ENCODE results near the gene BRIP1. TPM values are rescaled to one million over a fixed set of nuclear protein-coding genes. Genes with fewer than 3 reads are reported as not detected.

Gene BRIP1
- total RNA-seq, 1 experiment from 2014 or later: 13.8 TPM

DNA sequence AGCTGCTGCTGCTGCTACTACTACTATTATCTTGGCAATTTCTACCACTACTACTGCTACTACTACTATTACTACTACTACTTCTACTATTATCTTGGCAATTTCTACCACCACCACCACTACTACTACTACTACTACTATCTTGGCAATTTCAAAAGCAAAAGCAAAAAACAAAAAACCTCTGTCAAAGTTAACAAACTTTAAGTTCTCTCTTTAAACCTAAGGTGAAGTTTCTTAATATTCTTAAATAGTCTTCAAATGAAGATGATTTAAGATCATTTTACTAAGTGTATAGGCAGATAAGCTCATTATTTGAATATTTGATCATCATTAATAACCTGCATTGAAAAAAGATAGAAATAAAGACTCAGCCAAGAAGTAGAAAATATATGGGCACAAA lies 118.5 kb downstream of the BRIP1 start (continued):
- no peak for TF ChIP-seq CBFB (CRISPR knock-in tag; IDR thresholded peaks at IDR 0.05; ENCODE audit: low read depth)
- TF ChIP-seq, protein P1, sequence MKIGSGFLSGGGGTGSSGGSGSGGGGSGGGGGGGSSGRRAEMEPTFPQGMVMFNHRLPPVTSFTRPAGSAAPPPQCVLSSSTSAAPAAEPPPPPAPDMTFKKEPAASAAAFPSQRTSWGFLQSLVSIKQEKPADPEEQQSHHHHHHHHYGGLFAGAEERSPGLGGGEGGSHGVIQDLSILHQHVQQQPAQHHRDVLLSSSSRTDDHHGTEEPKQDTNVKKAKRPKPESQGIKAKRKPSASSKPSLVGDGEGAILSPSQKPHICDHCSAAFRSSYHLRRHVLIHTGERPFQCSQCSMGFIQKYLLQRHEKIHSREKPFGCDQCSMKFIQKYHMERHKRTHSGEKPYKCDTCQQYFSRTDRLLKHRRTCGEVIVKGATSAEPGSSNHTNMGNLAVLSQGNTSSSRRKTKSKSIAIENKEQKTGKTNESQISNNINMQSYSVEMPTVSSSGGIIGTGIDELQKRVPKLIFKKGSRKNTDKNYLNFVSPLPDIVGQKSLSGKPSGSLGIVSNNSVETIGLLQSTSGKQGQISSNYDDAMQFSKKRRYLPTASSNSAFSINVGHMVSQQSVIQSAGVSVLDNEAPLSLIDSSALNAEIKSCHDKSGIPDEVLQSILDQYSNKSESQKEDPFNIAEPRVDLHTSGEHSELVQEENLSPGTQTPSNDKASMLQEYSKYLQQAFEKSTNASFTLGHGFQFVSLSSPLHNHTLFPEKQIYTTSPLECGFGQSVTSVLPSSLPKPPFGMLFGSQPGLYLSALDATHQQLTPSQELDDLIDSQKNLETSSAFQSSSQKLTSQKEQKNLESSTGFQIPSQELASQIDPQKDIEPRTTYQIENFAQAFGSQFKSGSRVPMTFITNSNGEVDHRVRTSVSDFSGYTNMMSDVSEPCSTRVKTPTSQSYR (CRISPR knock-in tag; IDR thresholded peaks at IDR 0.05): no peak
- no peak for TF ChIP-seq FOXK1 (CRISPR knock-in tag; IDR thresholded peaks at IDR 0.05)

DNA sequence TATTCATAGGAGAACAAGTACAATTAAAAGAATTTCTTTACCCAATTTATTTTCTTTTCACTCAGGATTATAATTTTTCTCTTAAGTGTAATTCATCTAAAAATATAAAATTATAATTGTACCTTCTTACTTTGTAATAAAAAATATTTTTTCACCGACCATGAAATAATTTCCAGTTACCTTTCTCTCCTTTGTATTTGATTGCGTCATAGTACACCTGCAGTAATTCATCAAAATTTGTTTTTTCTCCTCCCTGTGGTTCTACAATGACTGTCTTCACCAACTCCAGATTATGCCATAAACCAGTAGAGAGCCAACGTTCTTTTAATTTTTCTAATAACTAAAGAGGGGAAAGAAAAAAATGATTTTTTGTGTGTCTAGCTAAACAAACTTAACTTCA lies 119.1 kb downstream of the BRIP1 start:
- TF ChIP-seq SOX15 (CRISPR knock-in tag; IDR thresholded peaks at IDR 0.05): no peak
- TF ChIP-seq, protein P2, sequence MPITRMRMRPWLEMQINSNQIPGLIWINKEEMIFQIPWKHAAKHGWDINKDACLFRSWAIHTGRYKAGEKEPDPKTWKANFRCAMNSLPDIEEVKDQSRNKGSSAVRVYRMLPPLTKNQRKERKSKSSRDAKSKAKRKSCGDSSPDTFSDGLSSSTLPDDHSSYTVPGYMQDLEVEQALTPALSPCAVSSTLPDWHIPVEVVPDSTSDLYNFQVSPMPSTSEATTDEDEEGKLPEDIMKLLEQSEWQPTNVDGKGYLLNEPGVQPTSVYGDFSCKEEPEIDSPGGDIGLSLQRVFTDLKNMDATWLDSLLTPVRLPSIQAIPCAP (CRISPR knock-in tag; IDR thresholded peaks at IDR 0.05): no peak
- TF ChIP-seq, protein P3, sequence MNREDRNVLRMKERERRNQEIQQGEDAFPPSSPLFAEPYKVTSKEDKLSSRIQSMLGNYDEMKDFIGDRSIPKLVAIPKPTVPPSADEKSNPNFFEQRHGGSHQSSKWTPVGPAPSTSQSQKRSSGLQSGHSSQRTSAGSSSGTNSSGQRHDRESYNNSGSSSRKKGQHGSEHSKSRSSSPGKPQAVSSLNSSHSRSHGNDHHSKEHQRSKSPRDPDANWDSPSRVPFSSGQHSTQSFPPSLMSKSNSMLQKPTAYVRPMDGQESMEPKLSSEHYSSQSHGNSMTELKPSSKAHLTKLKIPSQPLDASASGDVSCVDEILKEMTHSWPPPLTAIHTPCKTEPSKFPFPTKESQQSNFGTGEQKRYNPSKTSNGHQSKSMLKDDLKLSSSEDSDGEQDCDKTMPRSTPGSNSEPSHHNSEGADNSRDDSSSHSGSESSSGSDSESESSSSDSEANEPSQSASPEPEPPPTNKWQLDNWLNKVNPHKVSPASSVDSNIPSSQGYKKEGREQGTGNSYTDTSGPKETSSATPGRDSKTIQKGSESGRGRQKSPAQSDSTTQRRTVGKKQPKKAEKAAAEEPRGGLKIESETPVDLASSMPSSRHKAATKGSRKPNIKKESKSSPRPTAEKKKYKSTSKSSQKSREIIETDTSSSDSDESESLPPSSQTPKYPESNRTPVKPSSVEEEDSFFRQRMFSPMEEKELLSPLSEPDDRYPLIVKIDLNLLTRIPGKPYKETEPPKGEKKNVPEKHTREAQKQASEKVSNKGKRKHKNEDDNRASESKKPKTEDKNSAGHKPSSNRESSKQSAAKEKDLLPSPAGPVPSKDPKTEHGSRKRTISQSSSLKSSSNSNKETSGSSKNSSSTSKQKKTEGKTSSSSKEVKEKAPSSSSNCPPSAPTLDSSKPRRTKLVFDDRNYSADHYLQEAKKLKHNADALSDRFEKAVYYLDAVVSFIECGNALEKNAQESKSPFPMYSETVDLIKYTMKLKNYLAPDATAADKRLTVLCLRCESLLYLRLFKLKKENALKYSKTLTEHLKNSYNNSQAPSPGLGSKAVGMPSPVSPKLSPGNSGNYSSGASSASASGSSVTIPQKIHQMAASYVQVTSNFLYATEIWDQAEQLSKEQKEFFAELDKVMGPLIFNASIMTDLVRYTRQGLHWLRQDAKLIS (CRISPR knock-in tag; IDR thresholded peaks at IDR 0.05; ENCODE audit: borderline replicate concordance): no peak
- TF ChIP-seq, protein P4, sequence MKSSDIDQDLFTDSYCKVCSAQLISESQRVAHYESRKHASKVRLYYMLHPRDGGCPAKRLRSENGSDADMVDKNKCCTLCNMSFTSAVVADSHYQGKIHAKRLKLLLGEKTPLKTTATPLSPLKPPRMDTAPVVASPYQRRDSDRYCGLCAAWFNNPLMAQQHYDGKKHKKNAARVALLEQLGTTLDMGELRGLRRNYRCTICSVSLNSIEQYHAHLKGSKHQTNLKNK (CRISPR knock-in tag; IDR thresholded peaks at IDR 0.05): no peak
- TF ChIP-seq NR1H2 (CRISPR knock-in tag; IDR thresholded peaks at IDR 0.05): no peak
- TF ChIP-seq ZNF396 (CRISPR knock-in tag; IDR thresholded peaks at IDR 0.05; ENCODE audit: borderline replicate concordance): no peak
- no peak for TF ChIP-seq ZNF219 (CRISPR knock-in tag; IDR thresholded peaks at IDR 0.05; ENCODE audit: borderline replicate concordance)
- TF ChIP-seq GRHL2 (CRISPR knock-in tag; IDR thresholded peaks at IDR 0.05; ENCODE audit: insufficient replicate concordance, severe bottlenecking): no peak
- TF ChIP-seq FOXK1 (CRISPR knock-in tag; IDR thresholded peaks at IDR 0.05): no peak
- TF ChIP-seq, protein P5, sequence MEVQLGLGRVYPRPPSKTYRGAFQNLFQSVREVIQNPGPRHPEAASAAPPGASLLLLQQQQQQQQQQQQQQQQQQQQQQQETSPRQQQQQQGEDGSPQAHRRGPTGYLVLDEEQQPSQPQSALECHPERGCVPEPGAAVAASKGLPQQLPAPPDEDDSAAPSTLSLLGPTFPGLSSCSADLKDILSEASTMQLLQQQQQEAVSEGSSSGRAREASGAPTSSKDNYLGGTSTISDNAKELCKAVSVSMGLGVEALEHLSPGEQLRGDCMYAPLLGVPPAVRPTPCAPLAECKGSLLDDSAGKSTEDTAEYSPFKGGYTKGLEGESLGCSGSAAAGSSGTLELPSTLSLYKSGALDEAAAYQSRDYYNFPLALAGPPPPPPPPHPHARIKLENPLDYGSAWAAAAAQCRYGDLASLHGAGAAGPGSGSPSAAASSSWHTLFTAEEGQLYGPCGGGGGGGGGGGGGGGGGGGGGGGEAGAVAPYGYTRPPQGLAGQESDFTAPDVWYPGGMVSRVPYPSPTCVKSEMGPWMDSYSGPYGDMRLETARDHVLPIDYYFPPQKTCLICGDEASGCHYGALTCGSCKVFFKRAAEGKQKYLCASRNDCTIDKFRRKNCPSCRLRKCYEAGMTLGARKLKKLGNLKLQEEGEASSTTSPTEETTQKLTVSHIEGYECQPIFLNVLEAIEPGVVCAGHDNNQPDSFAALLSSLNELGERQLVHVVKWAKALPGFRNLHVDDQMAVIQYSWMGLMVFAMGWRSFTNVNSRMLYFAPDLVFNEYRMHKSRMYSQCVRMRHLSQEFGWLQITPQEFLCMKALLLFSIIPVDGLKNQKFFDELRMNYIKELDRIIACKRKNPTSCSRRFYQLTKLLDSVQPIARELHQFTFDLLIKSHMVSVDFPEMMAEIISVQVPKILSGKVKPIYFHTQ (CRISPR knock-in tag; IDR thresholded peaks at IDR 0.05): no peak
- TF ChIP-seq SMAD3 (CRISPR knock-in tag; IDR thresholded peaks at IDR 0.05; ENCODE audit: borderline replicate concordance): no peak
- TF ChIP-seq, protein P6, sequence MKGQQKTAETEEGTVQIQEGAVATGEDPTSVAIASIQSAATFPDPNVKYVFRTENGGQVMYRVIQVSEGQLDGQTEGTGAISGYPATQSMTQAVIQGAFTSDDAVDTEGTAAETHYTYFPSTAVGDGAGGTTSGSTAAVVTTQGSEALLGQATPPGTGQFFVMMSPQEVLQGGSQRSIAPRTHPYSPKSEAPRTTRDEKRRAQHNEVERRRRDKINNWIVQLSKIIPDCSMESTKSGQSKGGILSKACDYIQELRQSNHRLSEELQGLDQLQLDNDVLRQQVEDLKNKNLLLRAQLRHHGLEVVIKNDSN (CRISPR knock-in tag; IDR thresholded peaks at IDR 0.05): no peak
- TF ChIP-seq, protein P7, sequence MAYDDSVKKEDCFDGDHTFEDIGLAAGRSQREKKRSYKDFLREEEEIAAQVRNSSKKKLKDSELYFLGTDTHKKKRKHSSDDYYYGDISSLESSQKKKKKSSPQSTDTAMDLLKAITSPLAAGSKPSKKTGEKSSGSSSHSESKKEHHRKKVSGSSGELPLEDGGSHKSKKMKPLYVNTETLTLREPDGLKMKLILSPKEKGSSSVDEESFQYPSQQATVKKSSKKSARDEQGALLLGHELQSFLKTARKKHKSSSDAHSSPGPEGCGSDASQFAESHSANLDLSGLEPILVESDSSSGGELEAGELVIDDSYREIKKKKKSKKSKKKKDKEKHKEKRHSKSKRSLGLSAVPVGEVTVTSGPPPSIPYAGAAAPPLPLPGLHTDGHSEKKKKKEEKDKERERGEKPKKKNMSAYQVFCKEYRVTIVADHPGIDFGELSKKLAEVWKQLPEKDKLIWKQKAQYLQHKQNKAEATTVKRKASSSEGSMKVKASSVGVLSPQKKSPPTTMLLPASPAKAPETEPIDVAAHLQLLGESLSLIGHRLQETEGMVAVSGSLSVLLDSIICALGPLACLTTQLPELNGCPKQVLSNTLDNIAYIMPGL (CRISPR knock-in tag; IDR thresholded peaks at IDR 0.05): no peak
- TF ChIP-seq OVOL2 (CRISPR knock-in tag; IDR thresholded peaks at IDR 0.05; ENCODE audit: borderline replicate concordance): no peak
- TF ChIP-seq ZNF263 (CRISPR knock-in tag; IDR thresholded peaks at IDR 0.05; ENCODE audit: low read depth): no peak
- TF ChIP-seq PRRX2 (CRISPR knock-in tag; IDR thresholded peaks at IDR 0.05): no peak
- no peak for TF ChIP-seq CBFB (CRISPR knock-in tag; IDR thresholded peaks at IDR 0.05; ENCODE audit: low read depth)
- no peak for TF ChIP-seq JUN (CRISPR knock-in tag; IDR thresholded peaks at IDR 0.05)
- TF ChIP-seq, protein P8, sequence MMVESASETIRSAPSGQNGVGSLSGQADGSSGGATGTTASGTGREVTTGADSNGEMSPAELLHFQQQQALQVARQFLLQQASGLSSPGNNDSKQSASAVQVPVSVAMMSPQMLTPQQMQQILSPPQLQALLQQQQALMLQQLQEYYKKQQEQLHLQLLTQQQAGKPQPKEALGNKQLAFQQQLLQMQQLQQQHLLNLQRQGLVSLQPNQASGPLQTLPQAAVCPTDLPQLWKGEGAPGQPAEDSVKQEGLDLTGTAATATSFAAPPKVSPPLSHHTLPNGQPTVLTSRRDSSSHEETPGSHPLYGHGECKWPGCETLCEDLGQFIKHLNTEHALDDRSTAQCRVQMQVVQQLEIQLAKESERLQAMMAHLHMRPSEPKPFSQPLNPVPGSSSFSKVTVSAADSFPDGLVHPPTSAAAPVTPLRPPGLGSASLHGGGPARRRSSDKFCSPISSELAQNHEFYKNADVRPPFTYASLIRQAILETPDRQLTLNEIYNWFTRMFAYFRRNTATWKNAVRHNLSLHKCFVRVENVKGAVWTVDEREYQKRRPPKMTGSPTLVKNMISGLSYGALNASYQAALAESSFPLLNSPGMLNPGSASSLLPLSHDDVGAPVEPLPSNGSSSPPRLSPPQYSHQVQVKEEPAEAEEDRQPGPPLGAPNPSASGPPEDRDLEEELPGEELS (CRISPR knock-in tag; IDR thresholded peaks at IDR 0.05): no peak
- no peaks in the 10 kb centered on the region for H3K27me3 Mint-ChIP-seq (ENCODE audit: low read depth)
- CTCF ChIA-PET: no interaction called here
- H3K4me1 Mint-ChIP-seq: no peaks in the 10 kb centered on the region
- peaks cover 58% of the 10 kb centered on the region for H3K36me3 Mint-ChIP-seq
- POLR2A ChIA-PET: interaction anchor here (0.7 kb wide), 1 partner anchor 22 kb away, joined by 3 read pairs; no protein-coding TSS in a partner anchor
- no peak for ATAC-seq
- DNase-seq (ENCODE audit: low spot score): no peak
- no peak overlapping the region for H3K27ac Mint-ChIP-seq
- H3K4me3 Mint-ChIP-seq: no peak overlapping the region
- peaks cover 43% of the 10 kb centered on the region for H3K9me3 Mint-ChIP-seq
